ENCODE measurements around the gene ZNF836.
"Not testable (repeated sequence)": the region's sequence is repeated elsewhere in the genome, so short reads cannot be mapped to it uniquely, and the experiment has no call there.

ZNF836 gene

DNA sequence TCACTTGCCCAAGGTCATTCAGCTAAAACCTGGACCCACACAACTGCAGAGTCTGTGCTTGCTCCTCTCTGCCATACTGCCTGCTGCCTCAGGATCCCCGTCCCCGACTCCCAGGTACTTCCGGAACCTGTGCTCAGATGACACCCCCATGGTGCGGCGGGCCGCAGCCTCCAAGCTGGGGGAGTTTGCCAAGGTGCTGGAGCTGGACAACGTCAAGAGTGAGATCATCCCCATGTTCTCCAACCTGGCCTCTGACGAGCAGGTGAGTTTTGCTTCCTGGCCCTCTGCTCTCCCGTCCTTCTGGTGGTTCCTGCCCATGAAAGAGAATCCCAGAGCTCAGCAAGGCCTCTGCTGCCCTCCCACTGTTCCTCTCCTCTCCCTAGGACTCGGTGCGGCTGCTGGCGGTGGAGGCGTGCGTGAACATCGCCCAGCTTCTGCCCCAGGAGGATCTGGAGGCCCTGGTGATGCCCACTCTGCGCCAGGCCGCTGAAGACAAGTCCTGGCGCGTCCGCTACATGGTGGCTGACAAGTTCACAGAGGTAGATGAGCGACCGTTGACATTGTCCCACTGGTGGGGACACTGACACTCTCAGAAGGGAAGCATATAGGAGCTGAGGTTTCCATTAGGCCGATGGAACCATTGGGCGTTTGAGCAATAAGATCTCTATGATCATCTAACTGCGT lies 41.3 kb upstream of the ZNF836 start:
- no peak for DNase-seq (ENCODE audit: low read depth)
- TF ChIP-seq, protein P1, sequence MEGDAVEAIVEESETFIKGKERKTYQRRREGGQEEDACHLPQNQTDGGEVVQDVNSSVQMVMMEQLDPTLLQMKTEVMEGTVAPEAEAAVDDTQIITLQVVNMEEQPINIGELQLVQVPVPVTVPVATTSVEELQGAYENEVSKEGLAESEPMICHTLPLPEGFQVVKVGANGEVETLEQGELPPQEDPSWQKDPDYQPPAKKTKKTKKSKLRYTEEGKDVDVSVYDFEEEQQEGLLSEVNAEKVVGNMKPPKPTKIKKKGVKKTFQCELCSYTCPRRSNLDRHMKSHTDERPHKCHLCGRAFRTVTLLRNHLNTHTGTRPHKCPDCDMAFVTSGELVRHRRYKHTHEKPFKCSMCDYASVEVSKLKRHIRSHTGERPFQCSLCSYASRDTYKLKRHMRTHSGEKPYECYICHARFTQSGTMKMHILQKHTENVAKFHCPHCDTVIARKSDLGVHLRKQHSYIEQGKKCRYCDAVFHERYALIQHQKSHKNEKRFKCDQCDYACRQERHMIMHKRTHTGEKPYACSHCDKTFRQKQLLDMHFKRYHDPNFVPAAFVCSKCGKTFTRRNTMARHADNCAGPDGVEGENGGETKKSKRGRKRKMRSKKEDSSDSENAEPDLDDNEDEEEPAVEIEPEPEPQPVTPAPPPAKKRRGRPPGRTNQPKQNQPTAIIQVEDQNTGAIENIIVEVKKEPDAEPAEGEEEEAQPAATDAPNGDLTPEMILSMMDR (IDR thresholded peaks at IDR 0.05; ENCODE audit: low read depth, low read length, missing control alignments), result no peak
- in situ Hi-C loops (cut with HindIII; ENCODE audit: low sequenced_read_pairs), result no loop called here
- no peak overlapping the region for H3K4me3 ChIP-seq (ENCODE audit: low read depth, low read length)

DNA sequence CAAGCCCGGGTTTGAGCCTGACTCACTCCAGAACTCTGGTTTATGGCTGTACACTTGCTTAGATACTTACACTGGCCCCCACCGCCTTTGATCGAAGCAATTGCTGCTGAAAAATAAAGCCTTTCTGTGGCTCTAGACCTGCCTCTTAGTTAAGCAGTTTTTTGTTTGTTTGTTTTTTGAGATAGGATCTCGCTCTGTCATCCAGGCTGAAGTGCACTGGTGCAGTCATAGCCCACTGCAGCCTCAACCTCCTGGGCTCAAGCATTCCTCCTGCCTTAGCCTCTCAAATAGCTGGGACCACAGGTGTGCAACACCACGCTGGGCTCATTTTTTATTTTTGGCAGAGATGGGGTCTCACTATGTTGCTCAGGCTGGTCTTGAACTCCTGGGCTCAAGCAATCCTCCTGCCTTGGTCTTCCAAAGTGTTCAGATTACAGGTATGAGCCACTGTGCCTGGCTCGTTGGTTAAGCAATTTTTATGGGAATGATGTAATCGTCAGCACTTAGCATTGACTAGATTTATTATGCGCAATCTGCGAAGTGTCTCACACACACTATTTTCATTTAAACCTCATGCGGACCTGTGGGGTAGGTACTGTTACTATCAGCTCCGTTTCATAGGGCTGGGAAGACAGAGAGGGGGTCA lies 40.6 kb upstream of the ZNF836 start:
- no peak overlapping the region for H3K4me3 ChIP-seq (ENCODE audit: low read depth, low read length)
- no peak for DNase-seq (ENCODE audit: low read depth)
- TF ChIP-seq, protein P1 (IDR thresholded peaks at IDR 0.05; ENCODE audit: low read depth, low read length, missing control alignments), result no peak
- in situ Hi-C loops (cut with HindIII; ENCODE audit: low sequenced_read_pairs), result no loop called here

DNA sequence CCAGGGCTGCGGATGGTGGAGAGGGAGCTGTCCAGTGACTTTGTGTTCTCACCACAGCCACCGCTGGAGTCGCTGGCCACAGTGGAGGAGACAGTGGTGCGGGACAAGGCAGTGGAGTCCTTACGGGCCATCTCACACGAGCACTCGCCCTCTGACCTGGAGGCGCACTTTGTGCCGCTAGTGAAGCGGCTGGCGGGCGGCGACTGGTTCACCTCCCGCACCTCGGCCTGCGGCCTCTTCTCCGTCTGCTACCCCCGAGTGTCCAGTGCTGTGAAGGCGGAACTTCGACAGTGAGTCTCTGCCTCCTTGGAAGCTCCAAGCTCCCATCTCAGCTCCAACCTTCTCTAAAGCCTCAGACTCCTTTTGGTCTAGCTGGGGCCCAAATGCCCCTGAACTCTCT lies 39.8 kb upstream of the ZNF836 start:
- DNase-seq (ENCODE audit: low read depth), result no peak
- in situ Hi-C loops (cut with HindIII; ENCODE audit: low sequenced_read_pairs), result no loop called here
- H3K4me3 ChIP-seq (ENCODE audit: low read depth, low read length), result no peak overlapping the region
- TF ChIP-seq, protein P1 (IDR thresholded peaks at IDR 0.05; ENCODE audit: low read depth, low read length, missing control alignments), result no peak

GRCh38 chr19:52206481-52206880 lies 35.1 kb upstream of the ZNF836 start:
- in situ Hi-C loops (cut with HindIII; ENCODE audit: low sequenced_read_pairs), result no loop called here
- H3K4me3 ChIP-seq (ENCODE audit: low read depth, low read length), result no peak overlapping the region
- DNase-seq (ENCODE audit: low read depth), result no peak
- TF ChIP-seq, protein P1 (IDR thresholded peaks at IDR 0.05; ENCODE audit: low read depth, low read length, missing control alignments), result no peak

- H3K4me3 ChIP-seq (ENCODE audit: low read depth, low read length); in situ Hi-C loops (cut with HindIII; ENCODE audit: low sequenced_read_pairs); DNase-seq (ENCODE audit: low read depth): not testable (repeated sequence)
Observed at GRCh38 chr19:52200755-52201391, 29.5 kb upstream of the ZNF836 start.

GRCh38 chr19:52200044-52200443 lies 28.6 kb upstream of the ZNF836 start:
- no peak for DNase-seq (ENCODE audit: low read depth)
- no peak overlapping the region for H3K4me3 ChIP-seq (ENCODE audit: low read depth, low read length)
- in situ Hi-C loops (cut with HindIII; ENCODE audit: low sequenced_read_pairs), result no loop called here
- TF ChIP-seq, protein P1 (IDR thresholded peaks at IDR 0.05; ENCODE audit: low read depth, low read length, missing control alignments), result no peak

- no peak for DNase-seq (ENCODE audit: low read depth)
- in situ Hi-C loops (cut with HindIII; ENCODE audit: low sequenced_read_pairs), result no loop called here
- H3K4me3 ChIP-seq (ENCODE audit: low read depth, low read length), result no peak overlapping the region
- TF ChIP-seq, protein P1 (IDR thresholded peaks at IDR 0.05; ENCODE audit: low read depth, low read length, missing control alignments), result no peak
Observed at GRCh38 chr19:52198678-52199077, 27.3 kb upstream of the ZNF836 start.
